Left lung (tissue), 10 donors: ENCODE data around the gene IGFL4. TPM values are rescaled to one million over a fixed set of nuclear protein-coding genes. Genes with fewer than 3 reads are reported as not detected.

Source experiments
- ATAC-seq: fragments of 200-7000 bp; cut with Tn5 transposase; one replicate; pipeline ENCODE4 v1.9.1; 2020; ENCODE audit warnings: moderate library complexity
- DNase-seq, 4 donors: peaks; one replicate each; pipeline ENCODE4 v3.0.0-alpha.2; 2013 to 2020
- H3K27ac ChIP-seq, 2 donors: fragments of 200-600 bp; sonication (generic) in 1 of 2; one replicate each; pipeline versions ENCODE4 v1.5.0 to v1.8.0; 2020 to 2021
- H3K27me3 ChIP-seq, 2 donors: fragments of 200-600 bp; sonication (generic) in 1 of 2; one replicate each; pipeline versions ENCODE4 v1.5.0 to v1.8.0; 2020 to 2021
- H3K36me3 ChIP-seq, 2 donors: fragments of 200-600 bp; sonication (generic) in 1 of 2; one replicate each; pipeline versions ENCODE4 v1.5.0 to v1.8.0; 2020 to 2021
- H3K4me1 ChIP-seq, 2 donors: fragments of 200-600 bp; one replicate each; pipeline ENCODE4 v1.8.0; 2021
- H3K4me3 ChIP-seq, 2 donors: fragments of 200-600 bp; sonication (generic) in 1 of 2; one replicate each; pipeline versions ENCODE4 v1.5.0 to v1.8.0; 2020 to 2021; ENCODE audit warnings: mild to moderate bottlenecking in 1 of 2
- H3K9me3 ChIP-seq, 2 donors: fragments of 200-600 bp; sonication (generic) in 1 of 2; one replicate each; pipeline versions ENCODE4 v1.5.0 to v1.8.0; 2020 to 2021
- intact Hi-C, 2 donors: fragments of 100-400 bp; cut with DNase I; formaldehyde crosslinking; loops; one replicate each; pipeline versions ENCODE4 v1.11.2 to v1.14.2; 2022
- microRNA-seq, 2 donors: library from miRNA; unstranded; fragments of <30 nt; microRNA quantifications; one replicate each; pipeline ENCODE4, GENCODE V29; 2019
- polyA plus RNA-seq, 6 donors: library from polyadenylated mRNA; unstranded; fragments of 120-200 nt; gene quantifications; one replicate each; pipeline ENCODE4 v1.2.1, GENCODE V29; 2013; ENCODE audit not compliant: insufficient read length in 6 of 6
- total RNA-seq, 2 donors: library from RNA; stranded (reverse); fragmentation: NEBNext Ultra II Directional; extraction: Animal tissue kit (Norgen Biotek cat#: 25700); gene quantifications; one replicate each; pipeline ENCODE4 v1.2.1, GENCODE V29; 2021
- TF ChIP-seq, protein P1 (sequence below), 2 donors: fragments of 200-600 bp; sonication (generic) in 1 of 2; IDR thresholded peaks; one replicate each; pipeline versions ENCODE4 v1.5.0 to v1.8.0; 2021; ENCODE audit warnings: antibody characterized with exemption in 2 of 2
- donor health status: DM: no; HTN: yes; CAD: no.
- donor health status: DM: no; HTN: no; CAD: no.

Gene IGFL4
- total and polyA plus RNA-seq, 8 donors, result 0.48 to 1.2 (median 1.0) TPM; not detected in 2

DNA sequence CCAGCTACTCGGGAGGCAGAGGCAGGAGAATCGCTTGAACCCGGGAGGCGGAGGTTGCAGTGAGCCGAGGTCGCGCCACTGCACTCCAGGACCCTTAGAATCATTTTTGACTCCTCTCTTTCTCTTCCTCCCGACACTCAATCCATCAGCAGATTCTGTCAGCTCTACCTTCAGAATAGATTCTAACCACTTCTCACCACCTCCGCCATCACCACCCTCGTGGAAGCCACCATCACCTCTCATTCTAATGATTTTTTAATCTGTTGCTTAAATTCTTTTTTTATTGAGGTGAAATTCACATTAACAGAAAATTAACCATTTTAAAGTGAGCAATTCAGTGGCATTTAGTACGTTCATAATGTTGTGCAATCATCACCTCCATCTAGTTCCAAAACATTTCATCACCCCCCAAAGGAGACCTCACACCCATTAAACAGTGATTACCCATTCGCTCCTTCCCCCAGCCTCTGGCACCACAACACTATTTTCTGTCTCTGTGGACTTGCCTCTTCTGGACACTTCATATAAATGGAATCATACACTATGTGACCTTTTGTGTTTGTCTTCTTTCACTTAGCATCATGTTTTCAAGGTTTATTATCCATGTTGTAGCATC lies 50.6 kb downstream of the IGFL4 start:
- no peak for ATAC-seq
- DNase-seq, result no peak

More for the DNA sequence above, 50.6 kb downstream of the IGFL4 start:
- H3K36me3 ChIP-seq, result no peaks in the 10 kb centered on the region
- TF ChIP-seq, protein P1, sequence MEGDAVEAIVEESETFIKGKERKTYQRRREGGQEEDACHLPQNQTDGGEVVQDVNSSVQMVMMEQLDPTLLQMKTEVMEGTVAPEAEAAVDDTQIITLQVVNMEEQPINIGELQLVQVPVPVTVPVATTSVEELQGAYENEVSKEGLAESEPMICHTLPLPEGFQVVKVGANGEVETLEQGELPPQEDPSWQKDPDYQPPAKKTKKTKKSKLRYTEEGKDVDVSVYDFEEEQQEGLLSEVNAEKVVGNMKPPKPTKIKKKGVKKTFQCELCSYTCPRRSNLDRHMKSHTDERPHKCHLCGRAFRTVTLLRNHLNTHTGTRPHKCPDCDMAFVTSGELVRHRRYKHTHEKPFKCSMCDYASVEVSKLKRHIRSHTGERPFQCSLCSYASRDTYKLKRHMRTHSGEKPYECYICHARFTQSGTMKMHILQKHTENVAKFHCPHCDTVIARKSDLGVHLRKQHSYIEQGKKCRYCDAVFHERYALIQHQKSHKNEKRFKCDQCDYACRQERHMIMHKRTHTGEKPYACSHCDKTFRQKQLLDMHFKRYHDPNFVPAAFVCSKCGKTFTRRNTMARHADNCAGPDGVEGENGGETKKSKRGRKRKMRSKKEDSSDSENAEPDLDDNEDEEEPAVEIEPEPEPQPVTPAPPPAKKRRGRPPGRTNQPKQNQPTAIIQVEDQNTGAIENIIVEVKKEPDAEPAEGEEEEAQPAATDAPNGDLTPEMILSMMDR (IDR thresholded peaks at IDR 0.05), result no peak
- no peaks in the 10 kb centered on the region for H3K9me3 ChIP-seq
- H3K27me3 ChIP-seq, result peaks cover 0 to 7% of the 10 kb centered on the region in 2 donors
- H3K27ac ChIP-seq, result no peak overlapping the region
- H3K4me1 ChIP-seq, result peaks cover 0 to 5% of the 10 kb centered on the region in 2 donors
- H3K4me3 ChIP-seq, result no peak overlapping the region
- intact Hi-C loops, result no loop called here

Small RNA genes lying within 50 kb of the gene (microRNA-seq; reads per million reads assigned to microRNA genes)
- 65.1 to 67.7 reads per million in 2 donors for gene MIR769

Other genes starting within 250 kb of the IGFL4 start
- 10 to 100 TPM; 49.0 to 49.3 TPM for gene DMWD, start 248.2 kb downstream of the IGFL4 start, total RNA-seq
- gene DMWD, start 248.2 kb downstream of the IGFL4 start, polyA plus RNA-seq, result 10 to 100 TPM; 29.6 to 51.4 (median 33.2) TPM
- under 1 TPM in 1 of 2 donors, not detected in 1; 0.13 TPM for gene RSPH6A, start 225.7 kb downstream of the IGFL4 start, total RNA-seq
- under 1 TPM in 1 of 6 donors, not detected in 5; 0.09 TPM for gene RSPH6A, start 225.7 kb downstream of the IGFL4 start, polyA plus RNA-seq
- 10 to 100 TPM; 69.0 to 69.3 TPM for gene SYMPK, start 177.9 kb downstream of the IGFL4 start, total RNA-seq
- gene SYMPK, start 177.9 kb downstream of the IGFL4 start, polyA plus RNA-seq, result 10 to 100 TPM; 65.6 to 77.6 (median 68.7) TPM
- gene FOXA3, start 176.7 kb downstream of the IGFL4 start, total RNA-seq, result 1 to 10 TPM in 1 of 2 donors, under 1 TPM in 1; 0.45 to 1.6 TPM
- gene FOXA3, start 176.7 kb downstream of the IGFL4 start, polyA plus RNA-seq, result 1 to 10 TPM; 1.1 to 3.1 (median 1.6) TPM
- gene IRF2BP1, start 154.9 kb downstream of the IGFL4 start, total RNA-seq, result 10 to 100 TPM; 18.0 to 20.3 TPM
- gene IRF2BP1, start 154.9 kb downstream of the IGFL4 start, polyA plus RNA-seq, result 10 to 100 TPM; 13.7 to 24.7 (median 19.5) TPM
- 1 to 10 TPM; 7.2 to 8.7 TPM for gene MYPOP, start 138.4 kb downstream of the IGFL4 start, total RNA-seq
- 1 to 10 TPM; 3.6 to 6.9 (median 4.8) TPM for gene MYPOP, start 138.4 kb downstream of the IGFL4 start, polyA plus RNA-seq
- not detected for gene NANOS2, start 126.2 kb downstream of the IGFL4 start, total RNA-seq
- gene NANOS2, start 126.2 kb downstream of the IGFL4 start, polyA plus RNA-seq, result not detected
- 10 to 100 TPM in 1 of 2 donors, 1 to 10 TPM in 1; 6.4 to 12.6 TPM for gene NOVA2, start 67.1 kb downstream of the IGFL4 start, total RNA-seq
- 10 to 100 TPM in 4 of 6 donors, 1 to 10 TPM in 2; 7.1 to 13.9 (median 11.5) TPM for gene NOVA2, start 67.1 kb downstream of the IGFL4 start, polyA plus RNA-seq
- gene CCDC61, start 45.5 kb downstream of the IGFL4 start, total RNA-seq, result 10 to 100 TPM; 15.9 to 17.3 TPM
- 10 to 100 TPM; 12.1 to 15.9 (median 14.3) TPM for gene CCDC61, start 45.5 kb downstream of the IGFL4 start, polyA plus RNA-seq
- gene PGLYRP1, start 17.9 kb downstream of the IGFL4 start, total RNA-seq, result 1 to 10 TPM in 1 of 2 donors, under 1 TPM in 1; 0.38 to 6.3 TPM
- gene PGLYRP1, start 17.9 kb downstream of the IGFL4 start, polyA plus RNA-seq, result 1 to 10 TPM in 2 of 6 donors, under 1 TPM in 4; 0.31 to 2.0 (median 0.89) TPM
- not detected for gene IGFL3, start 83.7 kb upstream of the IGFL4 start, total RNA-seq
- not detected for gene IGFL3, start 83.7 kb upstream of the IGFL4 start, polyA plus RNA-seq
- 1 to 10 TPM in 1 of 2 donors, not detected in 1; 1.8 TPM for gene IGFL2, start 107.2 kb upstream of the IGFL4 start, total RNA-seq
- 1 to 10 TPM in 4 of 6 donors, under 1 TPM in 2; 0.28 to 1.4 (median 1.2) TPM for gene IGFL2, start 107.2 kb upstream of the IGFL4 start, polyA plus RNA-seq
- gene IGFL1, start 188.7 kb upstream of the IGFL4 start, total RNA-seq, result under 1 TPM in 1 of 2 donors, not detected in 1; 0.35 TPM
- not detected for gene IGFL1, start 188.7 kb upstream of the IGFL4 start, polyA plus RNA-seq